Caco-2 (cell line): ENCODE data around the gene VRK2. TPM values are rescaled to one million over a fixed set of nuclear protein-coding genes. Genes with fewer than 3 reads are reported as not detected.

Source experiments
- BruUV-seq: library from RNA; stranded (reverse); fragments of 400-500 nt; replicated peaks from 2 replicates; lab custom pipeline; 2021; lab: Mats Ljungman, UMichigan
- CTCF ChIA-PET: fragments of 300-600 bp; sonication (Branson Sonifier 250); formaldehyde crosslinking; loops from one replicate; lab custom pipeline; 2022; ENCODE audit warnings: antibody characterized with exemption; lab: Charles Lee
- POLR2A ChIA-PET: fragments of 300-600 bp; sonication (Branson Sonifier 250); formaldehyde crosslinking; loops from one replicate; lab custom pipeline; 2022; ENCODE audit warnings: antibody characterized with exemption; lab: Charles Lee
- DNase-seq, 2 experiments: peaks; one replicate each; pipeline versions ENCODE4 v3.0.0 to v3.0.0-alpha.2; 2020 to 2022
- H3K27me3 ChIP-seq: replicated peaks from 2 replicates; pipeline ENCODE4 v1.6.0; 2011; ENCODE audit warnings: low read length; ENCODE audit not compliant: control insufficient read depth, insufficient read depth
- H3K36me3 ChIP-seq: 2 replicates; pipeline ENCODE4 v1.5.1; 2011; ENCODE audit warnings: low read length; ENCODE audit not compliant: control insufficient read depth, insufficient read depth
- H3K4me1 ChIP-seq: fragments of 250-450 bp; sonication (Bioruptor Pico); 2 replicates; pipeline ENCODE4 v1.5.1; 2020; ENCODE audit warnings: mild to moderate bottlenecking
- H3K4me3 ChIP-seq: 2 replicates; pipeline ENCODE4 v1.5.1; 2011; ENCODE audit warnings: low read depth, mild to moderate bottlenecking, control low read depth, low read length
- H3K9me3 ChIP-seq: fragments of 250-450 bp; sonication (Bioruptor Pico); 2 replicates; pipeline ENCODE4 v1.5.1; 2020; ENCODE audit warnings: mild to moderate bottlenecking, moderate library complexity
- H3K27ac Mint-ChIP-seq: one replicate; pipeline ENCODE4 v1.8.0; 2022; ENCODE audit warnings: mixed read lengths; ENCODE audit not compliant: unreplicated experiment
- H3K27me3 Mint-ChIP-seq: one replicate; pipeline ENCODE4 v1.8.0; 2022; ENCODE audit warnings: mixed read lengths; ENCODE audit not compliant: insufficient read depth, unreplicated experiment
- H3K36me3 Mint-ChIP-seq: one replicate; pipeline ENCODE4 v1.8.0; 2022; ENCODE audit warnings: mild to moderate bottlenecking, mixed read lengths; ENCODE audit not compliant: insufficient read depth, unreplicated experiment
- H3K4me1 Mint-ChIP-seq: one replicate; pipeline ENCODE4 v1.8.0; 2022; ENCODE audit warnings: low read depth, mixed read lengths; ENCODE audit not compliant: unreplicated experiment
- H3K4me3 Mint-ChIP-seq: one replicate; pipeline ENCODE4 v1.8.0; 2022; ENCODE audit warnings: mild to moderate bottlenecking, moderate library complexity, mixed read lengths; ENCODE audit not compliant: unreplicated experiment
- H3K9me3 Mint-ChIP-seq: one replicate; pipeline ENCODE4 v1.8.0; 2022; ENCODE audit warnings: mixed read lengths; ENCODE audit not compliant: unreplicated experiment
- intact Hi-C: fragments of 100-400 bp; cut with micrococcal nuclease; formaldehyde crosslinking; loops from one replicate; pipeline ENCODE4 v1.10.0; 2022; ENCODE audit not compliant: unreplicated experiment
- total RNA-seq: library from RNA; stranded (reverse); gene quantifications from 2 replicates; pipeline ENCODE4 v1.2.3, GENCODE V29; 2022
- TF ChIP-seq, protein P1 (sequence below), 2 experiments: fragments of 200-600 bp in 1 of 2; IDR thresholded peaks; 1 replicate in 1 of 2; 2 replicates in 1 of 2; pipeline versions ENCODE4 v1.5.1 to v1.8.0; 2011 to 2022; ENCODE audit warnings: antibody characterized with exemption in 1 of 2, control low read depth in 1 of 2, inconsistent platforms in 1 of 2, low read depth in 1 of 2, low read length in 1 of 2, mild to moderate bottlenecking in 1 of 2, moderate library complexity in 1 of 2; ENCODE audit not compliant: insufficient read depth in 1 of 2, severe bottlenecking in 1 of 2, unreplicated experiment in 1 of 2

The VRK2 gene
- total RNA-seq, 1 experiment from 2014 or later: 35.4 TPM

GRCh38 chr2:58135861-58136260, 89.3 kb downstream of the VRK2 start:
- Mint-ChIP-seq H3K27ac (no peak overlapping the region), H3K36me3 (peaks cover 16% of the 10 kb centered on the region), H3K27me3 (no peaks in the 10 kb centered on the region), H3K4me1 (no peaks in the 10 kb centered on the region), H3K9me3 (no peaks in the 10 kb centered on the region), H3K4me3 (no peak overlapping the region)
- no TSS peak for BruUV-seq
- no peak overlapping the region for H3K4me3 ChIP-seq
- CTCF ChIA-PET: no interaction called here
- no peaks in the 10 kb centered on the region for H3K9me3 ChIP-seq
- TF ChIP-seq, protein P1, sequence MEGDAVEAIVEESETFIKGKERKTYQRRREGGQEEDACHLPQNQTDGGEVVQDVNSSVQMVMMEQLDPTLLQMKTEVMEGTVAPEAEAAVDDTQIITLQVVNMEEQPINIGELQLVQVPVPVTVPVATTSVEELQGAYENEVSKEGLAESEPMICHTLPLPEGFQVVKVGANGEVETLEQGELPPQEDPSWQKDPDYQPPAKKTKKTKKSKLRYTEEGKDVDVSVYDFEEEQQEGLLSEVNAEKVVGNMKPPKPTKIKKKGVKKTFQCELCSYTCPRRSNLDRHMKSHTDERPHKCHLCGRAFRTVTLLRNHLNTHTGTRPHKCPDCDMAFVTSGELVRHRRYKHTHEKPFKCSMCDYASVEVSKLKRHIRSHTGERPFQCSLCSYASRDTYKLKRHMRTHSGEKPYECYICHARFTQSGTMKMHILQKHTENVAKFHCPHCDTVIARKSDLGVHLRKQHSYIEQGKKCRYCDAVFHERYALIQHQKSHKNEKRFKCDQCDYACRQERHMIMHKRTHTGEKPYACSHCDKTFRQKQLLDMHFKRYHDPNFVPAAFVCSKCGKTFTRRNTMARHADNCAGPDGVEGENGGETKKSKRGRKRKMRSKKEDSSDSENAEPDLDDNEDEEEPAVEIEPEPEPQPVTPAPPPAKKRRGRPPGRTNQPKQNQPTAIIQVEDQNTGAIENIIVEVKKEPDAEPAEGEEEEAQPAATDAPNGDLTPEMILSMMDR (IDR thresholded peaks at IDR 0.05; ENCODE audit: insufficient read depth in 1 of 2, low read depth in 1 of 2, low read length in 1 of 2, severe bottlenecking in 1 of 2, unreplicated experiment in 1 of 2): no peak
- no peaks in the 10 kb centered on the region for H3K36me3 ChIP-seq
- POLR2A ChIA-PET: no interaction called here
- DNase-seq: no peak
- no peaks in the 10 kb centered on the region for H3K27me3 ChIP-seq
- intact Hi-C loops: no loop called here
- no peaks in the 10 kb centered on the region for H3K4me1 ChIP-seq

- H3K36me3 ChIP-seq: no peaks in the 10 kb centered on the region
- no TSS peak for BruUV-seq
- intact Hi-C loops: no loop called here
- no peaks in the 10 kb centered on the region for H3K9me3 Mint-ChIP-seq
- DNase-seq: no peak
- no peaks in the 10 kb centered on the region for H3K27me3 ChIP-seq
- H3K27ac Mint-ChIP-seq: no peak overlapping the region
- H3K4me1 Mint-ChIP-seq: no peaks in the 10 kb centered on the region
- H3K4me3 ChIP-seq: no peak overlapping the region
- H3K4me3 Mint-ChIP-seq: no peak overlapping the region
- CTCF ChIA-PET: no interaction called here
- TF ChIP-seq, protein P1 (IDR thresholded peaks at IDR 0.05; ENCODE audit: insufficient read depth in 1 of 2, low read depth in 1 of 2, low read length in 1 of 2, severe bottlenecking in 1 of 2, unreplicated experiment in 1 of 2): no peak
- POLR2A ChIA-PET: no interaction called here
- H3K9me3 ChIP-seq: no peaks in the 10 kb centered on the region
- no peaks in the 10 kb centered on the region for H3K27me3 Mint-ChIP-seq
- H3K4me1 ChIP-seq: no peaks in the 10 kb centered on the region
- peaks cover 9% of the 10 kb centered on the region for H3K36me3 Mint-ChIP-seq
These were observed 90.6 kb downstream of the VRK2 start for GRCh38 chr2:58137221-58137620.

- Mint-ChIP-seq H3K27ac (no peak overlapping the region), H3K9me3 (no peaks in the 10 kb centered on the region), H3K4me1 (no peaks in the 10 kb centered on the region), H3K36me3 (peaks cover 9% of the 10 kb centered on the region), H3K4me3 (no peak overlapping the region), H3K27me3 (no peaks in the 10 kb centered on the region)
- intact Hi-C loops: no loop called here
- TF ChIP-seq, protein P1 (IDR thresholded peaks at IDR 0.05; ENCODE audit: insufficient read depth in 1 of 2, low read depth in 1 of 2, low read length in 1 of 2, severe bottlenecking in 1 of 2, unreplicated experiment in 1 of 2): no peak
- no peaks in the 10 kb centered on the region for H3K9me3 ChIP-seq
- no peaks in the 10 kb centered on the region for H3K4me1 ChIP-seq
- no peak overlapping the region for H3K4me3 ChIP-seq
- H3K27me3 ChIP-seq: no peaks in the 10 kb centered on the region
- CTCF ChIA-PET: no interaction called here
- H3K36me3 ChIP-seq: no peaks in the 10 kb centered on the region
- POLR2A ChIA-PET: no interaction called here
- BruUV-seq: no TSS peak
- DNase-seq: no peak
These were observed 91.2 kb downstream of the VRK2 start for GRCh38 chr2:58137856-58138255.
